Vagina (tissue), 2 donors: ENCODE results near the gene ZNF407.

Experiments used
- POLR2A ChIP-seq, 2 donors: fragments of 450-650 bp; IDR thresholded peaks; one replicate each; pipeline ENCODE4 v1.6.1; 2017; ENCODE audit warnings: antibody characterized with exemption in 2 of 2, mild to moderate bottlenecking in 2 of 2, moderate library complexity in 2 of 2
- TF ChIP-seq, protein P1 (sequence below), 3 experiments: fragments of 450-650 bp in 2 of 3; fragments of 200-600 bp in 1 of 3; sonication (generic) in 1 of 3; IDR thresholded peaks; one replicate each; pipeline ENCODE4 v1.5.1; 2017 to 2019; ENCODE audit warnings: antibody characterized with exemption in 3 of 3, mild to moderate bottlenecking in 2 of 3, moderate library complexity in 2 of 3

DNA sequence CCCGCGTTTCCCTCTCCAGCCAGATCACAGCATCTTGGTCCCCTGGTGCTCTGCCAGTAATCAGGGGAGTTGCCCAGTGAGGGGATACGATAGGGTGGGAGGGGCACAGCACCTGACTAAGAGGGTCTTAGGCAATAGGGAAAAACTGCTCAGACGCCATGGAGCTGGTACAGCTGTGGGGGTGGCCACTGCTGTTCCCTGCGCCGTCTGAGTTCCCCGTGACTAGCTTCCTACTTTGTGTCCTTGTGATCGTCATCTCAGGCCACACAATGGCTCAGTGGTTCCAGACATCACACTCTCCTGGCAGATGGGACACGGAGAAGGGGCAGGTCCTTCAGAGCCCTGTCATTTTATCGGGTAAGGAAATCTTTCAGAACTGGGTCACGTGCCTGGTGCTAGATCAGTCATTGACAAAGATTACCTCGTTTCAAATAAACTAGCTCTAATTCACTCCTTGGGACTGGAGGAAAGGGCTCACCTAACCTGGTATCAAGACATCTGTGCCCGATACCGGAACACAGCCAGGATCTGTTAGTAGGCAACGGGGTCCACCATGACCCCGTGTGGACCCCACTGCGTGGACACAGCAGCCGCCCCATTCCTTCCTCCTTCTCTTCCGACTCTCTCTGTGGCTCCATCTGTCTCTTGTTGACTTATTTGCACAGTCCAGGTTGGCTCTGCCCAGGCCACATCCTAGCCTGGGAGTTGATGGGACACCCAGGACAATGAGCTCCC, 509.7 kb downstream of the ZNF407 start:
- TF ChIP-seq POLR2A (IDR thresholded peaks at IDR 0.05) = no peak
- TF ChIP-seq, protein P1, sequence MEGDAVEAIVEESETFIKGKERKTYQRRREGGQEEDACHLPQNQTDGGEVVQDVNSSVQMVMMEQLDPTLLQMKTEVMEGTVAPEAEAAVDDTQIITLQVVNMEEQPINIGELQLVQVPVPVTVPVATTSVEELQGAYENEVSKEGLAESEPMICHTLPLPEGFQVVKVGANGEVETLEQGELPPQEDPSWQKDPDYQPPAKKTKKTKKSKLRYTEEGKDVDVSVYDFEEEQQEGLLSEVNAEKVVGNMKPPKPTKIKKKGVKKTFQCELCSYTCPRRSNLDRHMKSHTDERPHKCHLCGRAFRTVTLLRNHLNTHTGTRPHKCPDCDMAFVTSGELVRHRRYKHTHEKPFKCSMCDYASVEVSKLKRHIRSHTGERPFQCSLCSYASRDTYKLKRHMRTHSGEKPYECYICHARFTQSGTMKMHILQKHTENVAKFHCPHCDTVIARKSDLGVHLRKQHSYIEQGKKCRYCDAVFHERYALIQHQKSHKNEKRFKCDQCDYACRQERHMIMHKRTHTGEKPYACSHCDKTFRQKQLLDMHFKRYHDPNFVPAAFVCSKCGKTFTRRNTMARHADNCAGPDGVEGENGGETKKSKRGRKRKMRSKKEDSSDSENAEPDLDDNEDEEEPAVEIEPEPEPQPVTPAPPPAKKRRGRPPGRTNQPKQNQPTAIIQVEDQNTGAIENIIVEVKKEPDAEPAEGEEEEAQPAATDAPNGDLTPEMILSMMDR (IDR thresholded peaks at IDR 0.05) = no peak
